ENCODE results near the gene AK8. TPM values are rescaled to one million over a fixed set of nuclear protein-coding genes. Genes with fewer than 3 reads are reported as not detected.

AK8 gene
- total RNA-seq, 1 donor from 2014 or later = not detected

DNA sequence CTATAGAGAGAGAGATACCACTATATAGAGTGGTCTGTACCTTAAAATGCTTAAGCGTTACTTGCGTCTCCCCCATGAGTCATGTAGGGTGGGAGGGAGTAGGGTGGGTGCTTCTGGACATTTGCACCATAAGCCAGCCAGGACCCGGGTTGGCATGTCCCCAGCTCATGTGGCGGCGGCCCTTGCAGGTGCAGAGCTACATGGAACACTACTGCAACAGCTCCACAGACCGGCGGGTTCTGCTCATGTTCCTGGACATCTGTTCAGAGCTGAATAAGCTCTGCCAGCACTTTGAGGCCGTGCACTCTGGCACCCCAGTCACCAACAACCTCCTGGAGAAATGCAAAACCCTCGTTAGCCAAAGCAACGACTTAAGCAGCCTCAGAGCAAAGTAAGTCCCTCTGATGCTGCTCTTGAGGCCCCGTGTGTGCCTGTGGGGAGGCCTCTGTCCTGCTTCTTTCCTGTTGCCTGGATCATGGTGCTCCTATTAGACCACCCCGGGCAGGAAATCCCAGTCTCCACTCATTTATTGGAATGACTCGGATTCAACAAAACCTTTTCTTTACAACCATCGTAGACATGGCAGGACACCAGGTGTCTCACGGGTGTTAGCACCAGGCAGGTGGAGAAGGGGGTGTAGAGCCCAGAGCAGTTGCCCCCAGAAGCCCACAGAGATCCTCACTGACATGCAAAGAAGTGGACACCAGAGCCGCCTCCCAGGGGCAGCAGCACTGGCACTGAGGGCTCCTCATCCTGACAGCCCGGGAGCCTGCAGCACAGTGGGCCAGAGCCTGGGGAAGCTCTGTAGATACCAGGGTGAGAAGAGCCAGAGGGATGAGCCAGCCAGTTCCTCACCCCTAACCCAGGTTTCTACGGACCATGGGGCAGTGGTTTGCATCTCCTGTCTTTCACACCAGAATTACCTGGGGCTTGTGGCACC is 9.4 kb upstream of the AK8 start:
- intact Hi-C loops (cut with micrococcal nuclease) = no loop called here

GRCh38 chr9:132886334-132886725 is 8.2 kb upstream of the AK8 start:
- intact Hi-C loops (cut with micrococcal nuclease) = no loop called here

GRCh38 chr9:132885720-132886333 is 7.7 kb upstream of the AK8 start:
- intact Hi-C loops (cut with micrococcal nuclease) = no loop called here

DNA sequence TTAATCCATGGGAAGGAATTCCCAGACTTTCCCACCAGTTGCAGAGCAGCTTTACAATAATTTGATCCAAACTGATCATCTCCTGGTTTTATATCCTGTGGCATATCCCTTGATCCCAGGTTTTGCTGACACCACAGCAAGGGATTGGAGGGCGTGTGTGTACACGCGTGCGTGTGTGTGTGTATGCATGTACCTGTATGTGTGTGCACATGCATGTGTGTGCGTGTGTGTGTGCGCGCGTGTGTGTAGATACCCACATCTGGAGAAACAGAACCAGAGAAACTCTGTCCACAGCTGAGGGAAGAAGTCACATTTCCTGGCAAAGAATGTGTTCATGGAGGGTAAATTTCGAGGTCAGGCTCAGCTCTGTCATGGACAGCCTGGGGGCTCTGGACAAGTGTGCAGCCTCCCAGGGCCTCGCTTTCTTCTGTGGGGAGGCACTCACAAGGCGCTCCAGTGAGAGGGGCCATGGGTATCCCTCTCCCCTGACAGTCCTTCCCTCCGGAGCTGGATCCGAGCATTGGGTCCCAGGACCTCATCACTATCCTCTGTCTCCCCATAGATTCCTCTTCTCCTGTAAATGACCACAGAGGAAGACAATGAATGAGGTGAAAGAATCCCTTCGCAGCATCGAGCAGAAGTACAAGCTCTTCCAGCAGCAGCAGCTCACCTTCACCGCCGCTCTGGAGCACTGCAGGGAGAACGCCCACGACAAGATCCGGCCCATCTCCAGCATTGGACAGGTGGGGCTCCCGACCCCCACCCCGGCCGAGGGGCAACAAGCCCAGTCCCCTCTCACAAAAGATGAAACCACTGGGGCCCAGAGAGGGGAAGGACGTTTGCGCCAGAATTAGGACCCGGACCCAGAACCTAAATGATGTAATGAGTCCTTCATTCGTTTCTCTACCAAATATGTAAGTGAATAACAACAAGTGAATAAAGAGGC is 5.5 kb upstream of the AK8 start:
- intact Hi-C loops (cut with micrococcal nuclease) = no loop called here

GRCh38 chr9:132882616-132883015 is 4.5 kb upstream of the AK8 start:
- intact Hi-C loops (cut with micrococcal nuclease) = no loop called here

DNA sequence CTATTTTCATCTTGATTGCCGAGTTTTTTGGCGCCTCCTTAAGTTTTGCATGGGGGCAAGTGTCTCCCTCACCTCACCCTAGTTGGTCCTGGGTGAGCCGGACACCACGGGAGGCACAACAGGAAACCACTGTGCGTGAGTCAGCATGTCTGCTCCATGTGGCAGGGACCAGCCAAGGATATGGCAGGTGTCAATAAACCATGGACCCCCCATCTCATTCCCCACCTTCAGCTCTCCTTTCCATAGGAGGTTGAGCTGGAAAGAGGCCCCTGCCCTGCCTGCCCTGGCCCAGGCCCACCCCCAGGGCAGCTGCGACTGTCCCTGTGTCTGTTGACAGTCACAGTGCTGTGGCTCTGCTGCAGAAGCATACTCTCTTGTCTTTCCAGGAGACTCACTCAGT is 3.7 kb upstream of the AK8 start:
- intact Hi-C loops (cut with micrococcal nuclease) = no loop called here

- intact Hi-C loops (cut with micrococcal nuclease) = no loop called here
These were observed 2.2 kb upstream of the AK8 start for GRCh38 chr9:132880324-132880661.

- intact Hi-C loops (cut with micrococcal nuclease) = loop anchor here (5.0 to 10.0 kb wide), 2 partner anchors 205 to 802 kb away; partner anchors contain the start of genes GTF3C4 and MED27
These were observed 1.6 kb upstream of the AK8 start for GRCh38 chr9:132879457-132880323.

DNA sequence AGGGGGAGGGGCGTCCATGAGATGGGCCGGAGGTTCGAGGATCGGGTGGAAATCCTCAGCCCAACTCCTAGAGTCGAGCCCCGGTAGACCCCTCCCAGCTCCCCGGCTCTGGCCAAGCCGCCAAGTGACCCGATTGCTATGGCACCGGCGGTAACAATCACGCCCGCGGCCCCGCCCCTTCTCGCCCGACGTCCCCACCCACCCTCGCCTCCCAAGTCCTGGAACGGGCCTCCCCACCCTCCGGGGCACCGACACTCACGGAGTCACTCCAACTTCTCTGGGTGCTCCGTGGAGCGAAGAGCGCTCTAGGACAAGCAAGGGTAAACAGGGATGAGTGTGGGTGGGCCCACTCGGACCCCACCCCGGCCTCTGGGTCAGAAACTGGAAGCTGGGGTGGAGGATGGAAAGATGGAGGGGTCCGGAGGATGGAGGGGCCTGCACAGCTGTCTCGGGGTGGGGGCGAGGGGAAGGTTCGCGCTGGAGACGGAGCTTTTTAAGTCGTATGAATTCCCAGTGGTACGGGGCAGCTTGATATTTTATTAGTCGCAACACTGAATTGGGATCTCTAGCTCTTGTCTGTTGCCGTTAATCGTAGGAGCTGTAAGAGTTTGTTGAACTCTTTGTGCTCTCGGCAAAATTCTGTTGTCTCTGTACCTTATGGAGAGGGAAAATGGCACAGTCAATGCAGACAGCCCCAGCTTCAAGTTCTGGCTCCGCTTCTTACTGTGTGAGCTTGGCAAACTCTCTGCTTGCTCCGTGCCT is 792 bp upstream of the AK8 start, which contains the start of gene SPACA9:
Gene SPACA9 (plus strand): TSS at position 204 of the 762 bp plus-strand sequence. CDS start 5,050 bp downstream, outside the sequence.
- intact Hi-C loops (cut with micrococcal nuclease) = loop anchor here (1.0 to 10.0 kb wide), 3 partner anchors 65 to 802 kb away; partner anchors contain the start of genes GTF3C4, MED27 and TSC1

DNA sequence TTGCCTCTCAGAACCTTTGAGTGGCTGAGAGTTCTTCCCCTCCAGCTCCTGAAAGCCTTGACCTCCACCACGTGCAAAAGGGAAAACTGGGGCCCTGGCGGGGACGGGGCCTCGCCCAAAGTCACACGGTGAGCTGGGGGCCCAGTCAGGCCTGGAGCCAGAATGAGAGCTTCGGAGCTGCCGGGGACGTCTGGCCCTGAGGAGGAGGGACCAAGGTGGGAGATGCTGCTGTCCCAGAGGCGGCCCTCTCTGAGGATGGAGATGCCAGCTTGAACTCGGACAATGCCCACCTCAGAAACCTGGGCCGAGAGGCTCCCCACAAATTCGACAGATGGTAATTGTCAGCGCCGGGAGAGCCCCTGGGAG is 643 bp downstream of the AK8 start:
- intact Hi-C loops (cut with micrococcal nuclease) = loop anchor here (5.0 to 10.0 kb wide), 2 partner anchors 203 to 800 kb away; partner anchors contain the start of genes GTF3C4 and MED27

DNA sequence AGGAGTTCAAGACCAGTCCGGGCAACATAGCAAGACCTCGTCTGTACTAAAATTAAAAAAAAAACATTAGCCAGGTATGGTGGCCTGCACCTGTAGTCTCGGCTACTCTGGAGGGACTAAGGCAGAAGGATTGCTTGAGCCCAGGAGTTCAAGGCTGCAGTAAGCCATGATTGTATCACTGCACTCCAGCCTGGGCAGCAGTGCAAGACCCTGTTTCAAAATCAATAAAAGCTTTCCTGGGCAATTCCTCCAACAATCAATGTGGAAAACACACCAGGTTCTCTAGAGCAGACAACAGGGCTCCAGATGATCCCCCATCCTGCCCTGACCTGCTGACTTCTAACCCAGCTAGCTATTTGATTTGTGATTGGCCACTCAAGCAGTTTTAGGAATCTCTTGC is 1.2 kb downstream of the AK8 start:
- intact Hi-C loops (cut with micrococcal nuclease) = loop anchor here (5.0 to 10.0 kb wide), 2 partner anchors 202 to 800 kb away; partner anchors contain the start of genes GTF3C4 and MED27

DNA sequence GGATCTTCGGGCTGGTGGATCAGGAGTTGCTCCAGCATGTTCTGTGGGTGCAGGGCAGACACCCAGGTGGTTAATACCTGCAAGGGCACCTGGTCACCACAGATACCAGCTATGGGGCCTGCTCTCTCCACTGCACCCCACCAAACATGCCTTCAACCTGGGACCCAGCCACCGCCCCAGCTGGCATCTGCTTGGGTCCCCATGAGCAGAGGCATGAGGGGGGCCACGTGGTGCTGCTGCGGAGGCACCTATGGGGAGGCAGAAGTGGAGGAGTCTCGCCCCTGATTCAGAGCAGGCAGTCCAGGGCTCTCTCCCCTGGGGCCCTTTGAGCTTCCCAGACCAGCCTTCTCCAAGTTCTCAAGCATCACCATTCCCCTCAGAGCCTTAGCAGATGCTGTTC is 2.9 kb downstream of the AK8 start:
- intact Hi-C loops (cut with micrococcal nuclease) = loop anchor here (5.0 to 10.0 kb wide), 2 partner anchors 200 to 798 kb away; partner anchors contain the start of genes GTF3C4 and MED27

DNA sequence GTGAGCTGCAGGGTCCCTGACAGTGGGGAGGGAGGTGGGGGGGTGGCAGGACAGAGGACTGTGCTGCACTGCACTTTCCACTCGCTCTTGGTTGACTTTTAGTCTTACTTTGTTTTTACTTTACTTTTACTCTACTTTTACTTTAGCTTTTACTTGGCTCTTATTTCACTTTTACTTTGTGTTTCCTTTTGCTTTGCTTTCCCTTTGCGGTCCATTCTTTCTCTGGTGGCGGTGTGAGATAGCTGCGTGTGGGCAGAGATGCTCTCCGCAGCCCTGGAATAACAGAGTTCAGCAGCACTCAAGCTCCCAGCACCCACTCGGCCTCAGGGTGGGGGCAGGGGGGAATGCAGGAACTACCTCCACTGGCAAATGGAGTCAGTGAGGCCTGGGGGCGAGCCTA is 4.7 kb downstream of the AK8 start:
- intact Hi-C loops (cut with micrococcal nuclease) = loop anchor here (10.0 kb wide), 1 partner anchor 199 kb away; the partner anchor contains the start of gene GTF3C4

DNA sequence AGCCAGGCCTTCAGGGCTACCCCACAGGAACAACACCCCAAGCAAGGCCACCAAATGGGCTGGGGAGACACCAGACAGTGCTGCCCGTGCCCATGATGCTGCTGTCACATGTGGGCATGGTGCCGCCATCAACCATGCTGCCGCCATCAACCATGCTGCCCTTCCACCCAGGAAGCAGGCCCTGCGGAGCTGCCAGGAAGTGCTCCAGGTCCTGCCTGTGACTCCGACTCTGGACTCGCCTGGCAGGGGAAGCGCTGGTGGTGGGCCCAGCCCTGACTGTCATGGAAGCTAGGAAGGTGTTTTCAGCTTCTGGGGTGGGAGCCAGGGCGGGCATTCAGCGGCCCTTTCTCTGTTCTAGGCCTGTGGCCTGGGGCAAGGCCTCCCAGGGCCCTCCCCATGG is 8.8 kb downstream of the AK8 start:
- intact Hi-C loops (cut with micrococcal nuclease) = no loop called here

- intact Hi-C loops (cut with micrococcal nuclease) = no loop called here
These were observed 11.2 kb downstream of the AK8 start for GRCh38 chr9:132866898-132867297.

DNA sequence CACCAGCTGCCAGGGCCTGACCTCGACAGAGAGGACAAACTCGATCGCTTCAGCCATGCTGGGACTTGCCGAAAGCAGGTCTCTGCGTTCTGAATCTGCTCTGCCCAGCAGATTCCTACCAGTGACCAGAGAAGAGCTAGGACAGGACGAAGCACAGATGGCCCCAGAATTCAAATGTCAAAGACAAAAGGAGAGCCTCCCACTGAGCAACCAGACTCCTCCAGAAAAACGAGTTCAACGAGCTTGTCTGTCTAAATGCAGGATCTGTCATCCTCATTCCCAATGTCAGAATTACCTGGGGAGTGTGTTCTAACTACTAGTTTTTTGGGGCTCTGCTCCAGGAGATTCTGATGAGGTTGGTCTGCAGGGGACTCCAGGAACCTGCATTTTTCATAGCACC is 13.4 kb downstream of the AK8 start:
- intact Hi-C loops (cut with micrococcal nuclease) = no loop called here

- intact Hi-C loops (cut with micrococcal nuclease) = no loop called here
These were observed 13.8 kb downstream of the AK8 start for GRCh38 chr9:132864277-132864676.

GRCh38 chr9:132863096-132863495 is 15.0 kb downstream of the AK8 start:
- intact Hi-C loops (cut with micrococcal nuclease) = no loop called here

GRCh38 chr9:132862533-132862932 is 15.6 kb downstream of the AK8 start:
- intact Hi-C loops (cut with micrococcal nuclease) = no loop called here
